Upper lobe of left lung (tissue), 4 donors: Measurements from ENCODE around the gene PRDM16.

Source experiments
- POLR2A ChIP-seq, 4 donors: fragments of 450-650 bp; IDR thresholded peaks; one replicate each; pipeline ENCODE4 v1.5.1; 2016 to 2017; ENCODE audit warnings: antibody characterized with exemption in 4 of 4, mild to moderate bottlenecking in 2 of 4
- POLR2AphosphoS5 ChIP-seq, 2 donors: sonication (generic); formaldehyde crosslinking; IDR thresholded peaks; one replicate each; pipeline ENCODE4 v1.5.1; 2017; ENCODE audit warnings: antibody characterized with exemption in 2 of 2
- TF ChIP-seq, protein P1 (sequence below), 6 experiments: fragments of 450-650 bp in 4 of 6; fragments of 200-600 bp in 2 of 6; sonication (generic) in 2 of 6; IDR thresholded peaks; one replicate each; pipeline ENCODE4 v1.5.1; 2016 to 2019; ENCODE audit warnings: antibody characterized with exemption in 6 of 6

DNA sequence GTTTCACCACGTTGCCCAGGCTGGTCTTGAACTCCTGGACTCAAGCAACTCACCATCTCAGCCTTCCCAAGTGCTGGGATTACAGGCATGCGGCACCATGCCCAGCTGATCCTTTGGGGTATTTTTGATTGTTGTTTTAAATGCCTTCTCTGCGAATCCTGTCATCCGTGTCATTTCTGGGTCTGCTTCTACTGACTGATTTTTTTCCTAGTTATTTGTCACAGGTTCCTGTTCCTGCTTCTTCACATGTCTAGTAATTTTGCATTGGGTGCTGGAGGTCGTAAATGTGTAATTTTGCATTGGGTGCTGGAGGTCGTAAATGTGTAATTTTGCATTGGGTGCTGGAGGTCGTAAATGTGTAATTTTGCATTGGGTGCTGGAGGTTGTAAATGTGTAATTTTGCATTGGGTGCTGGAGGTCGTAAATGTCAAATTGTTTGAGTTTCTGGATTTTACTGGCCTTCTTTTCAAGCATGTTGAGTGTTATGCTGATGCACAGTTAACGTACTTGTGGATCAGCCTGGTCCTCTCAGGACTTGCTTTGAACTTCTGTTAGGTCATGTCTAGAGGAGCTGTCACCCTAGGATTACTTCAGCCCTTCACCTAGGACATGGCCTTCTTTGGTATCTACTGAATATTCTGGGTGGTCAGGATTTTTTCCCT lies 381.3 kb downstream of the PRDM16 start:
- TF ChIP-seq, protein P1, sequence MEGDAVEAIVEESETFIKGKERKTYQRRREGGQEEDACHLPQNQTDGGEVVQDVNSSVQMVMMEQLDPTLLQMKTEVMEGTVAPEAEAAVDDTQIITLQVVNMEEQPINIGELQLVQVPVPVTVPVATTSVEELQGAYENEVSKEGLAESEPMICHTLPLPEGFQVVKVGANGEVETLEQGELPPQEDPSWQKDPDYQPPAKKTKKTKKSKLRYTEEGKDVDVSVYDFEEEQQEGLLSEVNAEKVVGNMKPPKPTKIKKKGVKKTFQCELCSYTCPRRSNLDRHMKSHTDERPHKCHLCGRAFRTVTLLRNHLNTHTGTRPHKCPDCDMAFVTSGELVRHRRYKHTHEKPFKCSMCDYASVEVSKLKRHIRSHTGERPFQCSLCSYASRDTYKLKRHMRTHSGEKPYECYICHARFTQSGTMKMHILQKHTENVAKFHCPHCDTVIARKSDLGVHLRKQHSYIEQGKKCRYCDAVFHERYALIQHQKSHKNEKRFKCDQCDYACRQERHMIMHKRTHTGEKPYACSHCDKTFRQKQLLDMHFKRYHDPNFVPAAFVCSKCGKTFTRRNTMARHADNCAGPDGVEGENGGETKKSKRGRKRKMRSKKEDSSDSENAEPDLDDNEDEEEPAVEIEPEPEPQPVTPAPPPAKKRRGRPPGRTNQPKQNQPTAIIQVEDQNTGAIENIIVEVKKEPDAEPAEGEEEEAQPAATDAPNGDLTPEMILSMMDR (IDR thresholded peaks at IDR 0.05), result no peak
- no peak for TF ChIP-seq POLR2A (IDR thresholded peaks at IDR 0.05)
- no peak for TF ChIP-seq POLR2AphosphoS5 (IDR thresholded peaks at IDR 0.05)
